DMS53 (cell line): ENCODE measurements around the gene PDF.

ENCODE experiments used
- DNase-seq: peaks from one replicate; lab custom pipeline; 2025; lab: John Stamatoyannopoulos, UW

The PDF gene

DNA sequence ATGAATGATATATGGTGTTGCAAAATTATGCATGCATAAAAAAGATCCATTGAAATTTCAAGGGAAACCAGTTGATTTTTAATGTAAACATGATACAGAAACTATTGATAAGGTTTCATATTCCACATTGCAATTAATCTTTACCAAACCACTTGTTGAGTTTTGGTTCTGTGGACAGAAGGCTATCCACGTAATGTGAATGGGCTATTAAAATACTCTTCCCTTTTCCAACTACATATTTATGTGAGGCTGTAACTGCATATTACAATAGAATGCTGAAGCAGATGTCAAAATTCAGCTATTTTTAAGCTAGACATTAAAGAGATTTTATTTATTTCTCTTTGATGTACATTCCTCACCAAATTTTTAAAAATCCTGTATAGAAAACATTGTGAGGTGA is 53.0 kb downstream of the PDF start:
- no peak for DNase-seq
